GM15510 (cell line): ENCODE results near the gene HOXB3.

Experiments
- POLR2A ChIP-seq: IDR thresholded peaks from 3 replicates; pipeline ENCODE4 v1.6.1; 2011; ENCODE audit warnings: borderline replicate concordance; ENCODE audit not compliant: insufficient read length; ENCODE audit errors: extremely low read depth

The HOXB3 gene

DNA sequence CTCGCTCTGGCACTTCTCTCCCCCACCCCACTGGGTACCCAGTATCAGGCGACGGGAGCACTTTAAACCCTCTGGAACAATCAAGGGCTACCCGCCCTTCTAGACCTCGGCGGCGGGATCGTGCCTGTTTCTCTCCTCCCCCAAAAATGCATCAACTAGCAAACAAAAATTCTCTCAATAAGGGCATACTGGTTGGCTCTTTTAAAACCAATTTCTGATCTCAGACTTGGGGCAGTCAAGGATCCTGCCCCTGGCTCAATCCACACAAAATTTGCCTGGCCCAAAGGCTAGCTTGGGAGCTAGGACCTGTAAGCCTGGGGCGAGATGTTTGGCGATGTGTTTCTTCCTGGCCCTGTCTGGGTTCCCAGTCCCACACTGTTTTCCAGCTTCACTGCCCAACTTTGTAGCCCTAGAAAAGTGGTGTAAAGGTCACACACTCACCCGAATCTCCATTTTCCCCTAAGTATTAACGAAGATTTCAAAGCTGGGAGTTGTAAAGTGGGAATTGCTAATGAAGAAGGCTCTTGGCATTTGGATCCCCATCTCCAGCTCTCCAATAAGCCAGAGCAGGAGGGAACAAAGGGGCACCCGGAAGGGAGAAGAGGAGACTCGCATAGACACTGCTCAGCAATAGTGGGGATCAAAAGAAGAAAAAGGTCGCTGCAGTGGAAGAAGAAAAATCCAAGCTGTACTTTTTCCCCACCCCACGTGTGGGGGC is 30.8 kb downstream of the HOXB3 start:
- no peak for TF ChIP-seq POLR2A

DNA sequence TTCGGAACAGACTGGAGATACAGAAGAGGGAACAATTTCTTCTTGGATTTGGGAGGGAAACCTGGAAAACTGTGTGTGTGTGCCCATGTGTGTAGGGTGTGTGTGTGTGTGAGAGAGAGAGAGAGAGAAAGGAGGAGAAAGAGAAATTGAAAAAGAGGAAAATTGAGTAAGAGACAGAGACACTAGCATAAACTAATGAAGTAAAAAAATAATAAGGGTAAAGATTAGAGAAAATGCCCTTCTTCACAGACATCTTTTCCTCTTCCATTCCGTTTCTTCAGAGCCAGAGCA is 31.3 kb downstream of the HOXB3 start:
- no peak for TF ChIP-seq POLR2A

DNA sequence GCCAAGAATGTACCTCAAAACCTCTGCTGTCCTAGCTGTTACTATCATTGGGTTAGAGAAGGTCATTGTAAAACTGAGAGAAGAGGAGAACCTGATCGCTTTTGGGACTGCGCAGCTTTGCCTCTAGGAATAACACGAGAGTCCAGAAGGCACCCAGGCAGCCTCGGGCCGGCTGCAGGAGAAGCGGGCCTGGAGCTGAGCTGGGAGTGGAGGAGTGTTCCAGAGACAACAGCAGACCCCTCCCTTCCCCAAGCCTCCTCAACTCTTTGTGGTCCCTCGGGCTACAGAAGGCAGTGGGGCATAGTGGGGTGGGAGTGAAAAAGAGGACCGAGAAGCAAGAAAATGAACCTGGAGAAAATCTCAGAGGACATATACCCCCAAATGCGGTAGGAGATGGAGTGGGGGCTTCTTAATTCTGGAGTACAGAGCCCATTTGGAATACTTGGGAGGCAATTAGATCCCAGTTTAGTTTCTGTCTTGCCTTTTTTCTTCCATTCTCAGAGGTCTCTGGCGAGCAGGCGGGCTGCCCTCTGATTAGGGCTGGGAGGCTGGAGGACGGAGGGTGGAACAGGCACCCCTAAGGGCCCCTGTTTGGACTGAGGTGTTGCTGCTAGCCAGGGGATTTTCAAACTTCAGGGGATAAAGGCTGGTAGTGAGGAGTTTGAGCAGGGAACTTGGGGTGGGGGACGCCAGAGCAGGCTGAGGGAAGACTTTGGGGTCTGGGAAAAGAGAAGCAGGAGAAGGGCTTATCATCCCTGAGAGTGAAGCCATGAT is 31.8 kb downstream of the HOXB3 start:
- no peak for TF ChIP-seq POLR2A

DNA sequence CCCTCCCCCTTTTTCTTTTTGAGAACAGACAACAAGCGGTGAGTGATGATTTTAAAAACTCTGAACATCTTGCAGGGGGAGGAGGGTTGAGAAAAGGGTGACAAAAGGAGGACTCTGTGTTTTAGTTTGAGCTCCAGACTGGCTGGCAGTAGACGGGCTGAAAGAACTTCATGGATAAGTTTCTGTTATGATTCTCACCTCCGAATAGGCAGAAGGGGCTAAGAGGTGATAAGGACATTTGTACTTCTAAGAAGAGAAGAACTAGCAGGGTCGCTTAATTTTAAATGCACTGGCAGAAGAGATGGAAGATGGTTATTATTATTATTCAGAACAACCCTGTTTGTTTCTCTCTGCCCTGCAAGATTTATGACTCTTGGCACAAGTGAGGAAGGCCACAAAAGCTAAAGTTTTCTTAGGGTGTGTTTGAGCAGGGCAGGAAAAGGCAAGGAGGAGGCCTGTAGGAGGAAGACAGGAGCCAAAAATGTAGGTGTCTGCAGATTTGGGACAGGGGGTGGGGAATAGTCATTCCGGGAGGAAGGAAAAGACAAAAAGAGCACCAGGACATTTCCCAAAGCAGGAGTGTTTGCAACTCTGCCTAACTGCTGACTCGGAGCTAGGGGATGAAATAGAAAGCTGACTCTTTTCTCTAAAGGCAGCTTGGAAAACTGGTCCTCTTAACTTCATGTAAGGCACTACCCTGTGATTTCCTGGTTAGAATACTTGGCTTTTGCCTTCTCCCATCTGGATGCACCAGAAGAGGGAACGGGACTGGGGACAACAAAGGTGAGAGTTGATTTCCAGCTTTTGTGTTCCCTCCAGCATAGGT is 33.3 kb downstream of the HOXB3 start:
- no peak for TF ChIP-seq POLR2A

DNA sequence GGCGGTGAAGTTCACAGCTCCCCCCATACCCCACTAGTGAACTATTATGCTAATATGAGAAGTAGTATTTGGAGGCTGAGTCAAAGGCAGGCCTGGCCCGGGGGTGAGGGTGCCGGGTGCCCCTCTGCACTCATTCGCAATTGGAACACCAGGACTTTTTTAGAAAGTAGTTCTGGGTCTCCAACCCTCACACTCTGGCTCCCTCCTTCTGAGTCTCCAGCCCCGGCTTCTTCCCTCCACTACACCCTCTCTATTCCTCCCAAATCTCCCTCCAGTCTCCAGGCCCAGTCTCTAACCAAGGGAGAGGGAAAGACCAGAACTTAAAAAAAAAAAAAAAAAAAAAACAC is 33.8 kb downstream of the HOXB3 start:
- TF ChIP-seq POLR2A, result no peak

DNA sequence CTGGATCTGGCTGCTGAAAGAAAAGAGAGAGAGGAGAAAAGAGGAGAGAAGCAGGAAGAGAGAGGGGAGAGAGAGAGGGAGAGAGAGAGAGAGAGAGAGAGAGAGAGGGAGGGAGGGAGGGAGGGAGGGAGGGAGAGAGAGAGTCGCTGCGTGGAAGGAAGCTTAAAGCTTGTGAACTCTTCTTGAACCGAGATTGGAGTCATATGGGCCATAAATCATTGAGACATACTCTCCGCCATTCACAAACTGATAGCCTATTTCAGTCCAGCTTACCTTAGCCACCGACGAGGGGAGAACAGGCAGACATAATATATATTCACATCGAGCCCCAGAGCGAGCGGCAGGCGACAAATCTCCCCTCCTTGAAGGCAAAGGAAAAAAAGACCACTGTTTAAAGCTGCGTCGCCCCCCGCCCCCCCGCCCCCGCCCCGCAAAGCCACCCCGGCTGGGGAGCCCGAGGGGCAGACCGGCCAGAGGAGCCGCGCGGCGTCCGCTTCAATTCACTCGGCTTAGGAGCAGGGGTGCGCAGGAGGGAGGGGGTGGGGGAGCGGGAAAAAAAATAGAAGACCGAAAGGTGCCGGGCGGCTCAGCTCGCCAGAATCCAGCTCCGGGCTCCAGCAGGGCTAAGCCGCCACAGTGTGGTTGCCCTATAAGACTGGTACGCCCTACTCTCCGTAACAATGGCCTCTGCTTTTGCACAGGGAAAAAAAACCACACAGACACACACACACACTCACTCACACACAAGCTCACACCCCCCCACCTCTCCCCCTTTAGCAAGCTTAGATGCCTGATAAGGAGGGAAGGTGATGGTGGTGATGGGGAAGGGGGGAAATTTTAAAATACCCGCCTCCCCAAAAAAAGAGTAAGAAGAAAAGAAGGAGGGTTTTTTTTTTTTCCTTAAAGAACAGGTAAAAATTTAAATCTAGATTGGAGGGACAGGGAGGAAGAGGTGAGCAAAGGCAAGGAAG is 34.5 kb downstream of the HOXB3 start:
- no peak for TF ChIP-seq POLR2A

DNA sequence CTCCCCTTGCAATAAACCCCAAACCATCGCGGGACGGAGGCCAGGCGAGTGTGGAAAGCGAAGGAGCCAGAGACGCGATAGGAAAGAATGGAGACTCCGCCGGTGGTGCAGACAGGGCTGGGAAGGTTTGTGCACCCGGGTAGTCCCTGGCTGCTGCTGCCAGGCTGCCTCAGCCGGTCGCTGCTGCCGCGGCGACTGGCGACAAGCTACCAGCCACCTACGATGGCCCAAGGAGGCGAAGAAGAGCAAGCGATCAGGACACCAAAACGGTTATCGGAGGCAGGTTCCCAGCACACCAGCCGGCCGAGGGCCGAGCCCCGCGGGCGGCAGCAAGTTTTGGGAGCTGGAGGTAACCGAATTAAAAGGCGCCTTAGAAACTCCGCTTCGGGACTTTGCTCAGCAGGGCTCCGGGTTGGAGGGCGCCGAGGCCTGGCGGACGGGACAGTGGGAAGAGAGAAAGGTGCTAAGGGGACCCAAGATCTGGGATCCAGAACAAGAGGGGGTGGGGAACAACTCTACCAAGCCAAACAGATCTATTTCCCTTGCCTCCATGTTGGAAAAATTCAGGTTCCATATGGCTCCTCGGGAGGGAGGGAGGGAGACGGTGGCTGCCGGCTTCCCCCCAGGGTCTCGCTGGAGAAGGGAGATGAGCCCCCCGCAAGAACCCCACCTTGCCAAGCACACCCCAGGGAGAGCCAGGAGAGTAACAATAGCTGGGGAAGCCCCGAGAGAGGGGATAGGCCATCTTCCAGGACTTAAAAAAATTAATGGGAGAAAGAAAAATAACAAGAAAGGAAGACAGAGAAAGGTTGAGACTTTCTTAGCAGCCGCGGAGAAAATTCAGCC is 35.4 kb downstream of the HOXB3 start:
- TF ChIP-seq POLR2A, result no peak

DNA sequence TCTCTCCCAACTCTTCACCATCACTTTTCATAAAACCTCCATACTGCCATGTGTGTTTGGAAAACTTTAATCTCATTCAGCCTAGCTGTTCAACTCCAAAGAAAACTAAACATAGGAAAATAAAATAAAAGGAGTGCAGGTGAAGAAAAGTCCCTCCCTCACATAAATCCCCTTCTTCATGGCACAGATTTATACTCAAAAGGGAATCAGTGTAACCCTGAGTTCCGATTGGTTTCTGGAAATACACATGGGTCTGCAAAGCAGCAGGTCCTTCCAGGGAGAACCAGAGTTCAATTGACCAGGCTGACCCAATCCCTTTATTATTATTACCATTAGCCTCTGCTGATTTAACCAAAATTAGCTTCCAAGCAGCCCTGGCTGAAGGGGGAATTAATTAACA is 36.2 kb downstream of the HOXB3 start:
- TF ChIP-seq POLR2A, result no peak

DNA sequence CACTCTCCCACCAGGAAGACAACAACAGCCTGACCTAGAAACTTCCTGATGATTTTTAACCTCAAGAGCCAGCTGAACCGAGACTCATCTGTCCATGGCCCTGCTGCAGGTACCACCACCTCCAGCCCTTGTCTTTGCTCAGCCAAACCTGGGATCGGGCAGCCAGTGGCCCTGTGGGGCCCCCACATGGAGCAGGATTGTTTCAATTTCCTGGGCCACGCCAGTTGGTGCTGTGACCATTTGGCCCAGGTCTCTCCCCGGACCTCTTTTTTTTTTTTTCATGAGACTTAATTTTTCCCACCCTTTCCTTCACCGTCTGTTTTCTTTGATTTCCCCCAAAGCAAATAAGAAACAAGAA is 36.9 kb downstream of the HOXB3 start:
- TF ChIP-seq POLR2A, result no peak

DNA sequence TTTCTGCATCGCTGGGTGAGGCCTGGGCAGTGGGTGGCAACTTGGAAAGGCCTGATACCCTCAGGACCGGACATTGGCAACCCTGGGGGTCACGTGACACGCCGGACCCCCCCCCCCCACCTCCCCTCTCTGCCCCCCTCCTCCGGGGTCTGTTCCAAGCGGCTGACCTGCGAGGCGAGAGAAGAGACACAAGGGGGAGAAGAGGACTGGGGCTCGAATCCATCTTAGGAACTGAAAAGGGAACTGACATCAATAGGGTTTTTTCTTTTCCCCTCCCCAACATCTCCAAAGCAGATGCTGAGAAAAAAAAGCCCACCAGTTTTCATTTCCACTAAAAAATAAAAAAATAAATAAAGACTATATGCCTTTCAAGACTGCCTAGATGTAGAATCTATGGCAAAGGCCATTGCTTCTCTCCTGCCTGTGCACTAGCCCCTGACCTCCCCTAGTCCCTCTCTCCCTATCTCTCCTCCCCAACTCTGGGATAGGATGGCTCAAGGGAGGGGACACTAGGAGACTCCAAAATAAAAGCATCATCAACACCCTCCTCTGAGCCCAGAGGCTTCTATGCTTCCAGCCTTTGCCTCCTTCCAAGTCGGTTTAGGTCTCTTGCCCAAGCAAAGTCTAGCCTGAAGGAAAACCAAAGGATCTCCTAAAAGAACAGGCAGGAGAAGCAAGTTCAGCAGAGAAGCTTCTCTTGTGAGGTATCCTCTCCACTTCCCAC is 37.4 kb downstream of the HOXB3 start:
- TF ChIP-seq POLR2A, result no peak

DNA sequence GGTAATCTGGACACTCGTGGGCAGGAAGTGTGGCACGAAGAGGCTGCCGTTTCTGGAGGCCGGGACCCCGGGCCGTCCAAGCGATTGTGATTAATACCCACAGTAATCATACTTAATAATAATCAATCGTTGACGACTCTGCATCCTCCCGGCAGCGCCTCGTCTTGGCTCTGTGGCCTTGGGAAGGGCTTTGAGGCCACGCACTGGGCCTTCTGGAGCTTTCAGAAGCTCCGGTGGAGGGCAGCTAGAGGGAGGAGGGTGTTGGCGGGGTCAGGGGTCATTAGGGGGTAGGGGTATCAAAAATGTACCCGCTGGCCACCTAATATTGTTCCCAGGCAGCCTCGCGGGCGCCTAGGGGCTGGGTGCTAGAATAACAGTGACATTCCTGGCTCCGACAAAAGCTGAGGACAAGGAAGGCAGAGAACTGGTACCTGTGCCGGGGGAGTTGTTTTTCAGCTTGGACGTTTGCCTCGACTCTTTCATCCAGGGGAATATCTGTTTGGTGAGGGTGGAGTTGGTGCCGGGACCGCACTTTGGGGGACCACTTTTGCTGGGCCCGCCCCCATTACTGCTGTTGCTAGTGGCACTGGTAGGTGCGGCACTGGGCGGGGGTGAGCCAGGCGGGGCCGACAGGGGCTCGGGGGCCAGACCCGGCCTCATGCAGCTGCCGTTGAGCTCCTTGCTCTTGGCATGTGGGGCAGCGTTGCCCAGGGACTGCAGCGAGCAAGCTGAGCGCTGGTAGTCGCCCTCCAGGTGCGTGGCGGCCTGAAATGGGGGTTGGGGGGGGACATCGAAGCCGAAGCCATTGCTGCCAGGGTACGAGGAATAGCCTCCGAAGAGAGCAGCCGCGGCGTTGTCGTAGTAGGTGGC is 38.2 kb downstream of the HOXB3 start:
- TF ChIP-seq POLR2A, result no peak

DNA sequence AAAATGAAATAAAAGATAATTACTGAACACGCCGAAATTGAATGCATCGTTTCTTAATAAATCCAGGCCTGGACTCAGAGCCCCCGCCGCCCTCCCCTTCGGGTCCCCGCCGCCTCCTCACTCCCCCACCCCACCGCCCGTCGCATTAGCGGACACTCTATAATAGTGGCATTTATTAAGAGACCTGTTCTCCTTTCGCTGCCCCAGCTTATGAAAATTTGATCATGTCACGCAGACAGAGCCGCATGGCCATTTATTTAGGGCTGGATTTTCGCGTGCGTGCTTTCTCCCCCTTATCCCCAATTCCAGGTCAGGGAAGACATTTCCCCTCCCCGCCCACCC is 38.9 kb downstream of the HOXB3 start:
- no peak for TF ChIP-seq POLR2A
